Activated T-helper 1 cell treated with anti-CD3 and anti-CD28 coated beads, Interleukin-12 subunit alpha, Interleukin-12 subunit beta, Interleukin-2, Interleukin-4 antibody, amounts not matched to agents 30 ng/mL and 10 ng/mL and 1 ng/mL, durations not matched to agents 14 hours and 24 hours and 36 hours (primary cell): Measurements from ENCODE around the gene MISFA. TPM values are rescaled to one million over a fixed set of nuclear protein-coding genes. Genes with fewer than 3 reads are reported as not detected.
"Not testable (repeated sequence)": the region's sequence is repeated elsewhere in the genome, so short reads cannot be mapped to it uniquely, and the experiment has no call there.

Experiments used
- DNase-seq: peaks from one replicate; pipeline ENCODE4 v3.0.0; 2021; ENCODE audit warnings: low spot score
- H3K27ac Mint-ChIP-seq: one replicate; pipeline ENCODE4 v1.8.0; 2021; ENCODE audit warnings: mild to moderate bottlenecking, mixed read lengths
- H3K27me3 Mint-ChIP-seq: one replicate; pipeline ENCODE4 v1.8.0; 2022; ENCODE audit warnings: mild to moderate bottlenecking, moderate library complexity, mixed read lengths; ENCODE audit not compliant: insufficient read depth
- H3K36me3 Mint-ChIP-seq: one replicate; pipeline ENCODE4 v1.8.0; 2021; ENCODE audit warnings: low read depth, mixed read lengths
- H3K4me1 Mint-ChIP-seq: one replicate; pipeline ENCODE4 v1.8.0; 2021; ENCODE audit warnings: low read depth, mixed read lengths
- H3K4me3 Mint-ChIP-seq: one replicate; pipeline ENCODE4 v1.8.0; 2021; ENCODE audit warnings: mild to moderate bottlenecking, moderate library complexity, mixed read lengths
- H3K9me3 Mint-ChIP-seq: one replicate; pipeline ENCODE4 v1.8.0; 2021; ENCODE audit warnings: mixed read lengths
- intact Hi-C: fragments of 100-400 bp; cut with micrococcal nuclease; formaldehyde crosslinking; loops from one replicate; pipeline ENCODE4 v1.15.1; 2024
- total RNA-seq: library from RNA; stranded (reverse); gene quantifications from 2 replicates; pipeline ENCODE4 v1.2.3, GENCODE V29; 2022

MISFA gene
- total RNA-seq, 1 donor from 2014 or later: 5.1 TPM

GRCh38 chr11:18633256-18634139 lies 33.9 kb downstream of the MISFA start:
- no peaks in the 10 kb centered on the region for H3K9me3 Mint-ChIP-seq

GRCh38 chr11:18634140-18635032 lies 34.8 kb downstream of the MISFA start, which contains the start of gene SPTY2D1:
TSS of gene SPTY2D1 (minus strand) at chr11:18634342. CDS start at chr11:18634257, 85 bp downstream.
- Mint-ChIP-seq H3K36me3 (peaks cover 2% of the 10 kb centered on the region), H3K27me3 (no peaks in the 10 kb centered on the region), H3K4me3 (peak within 1 kb of the TSS; percentile 97), H3K27ac (peak within 1 kb of the TSS; percentile 99), H3K4me1 (peaks cover 32% of the 10 kb centered on the region), H3K9me3 (no peaks in the 10 kb centered on the region)
- DNase-seq: peak; percentile 97
- intact Hi-C loops: loop anchor here (1.0 to 10.0 kb wide), 17 partner anchors 17 to 1896 kb away; partner anchors contain the start of genes C11orf58, E2F8, GTF2H1 and HPS5

More at GRCh38 chr11:18633256-18634139, 33.9 kb downstream of the MISFA start:
- DNase-seq: no peak
- peak overlapping the region; percentile 99 for H3K27ac Mint-ChIP-seq
- peaks cover 3% of the 10 kb centered on the region for H3K36me3 Mint-ChIP-seq
- H3K4me3 Mint-ChIP-seq: peak overlapping the region; percentile 97
- peaks cover 38% of the 10 kb centered on the region for H3K4me1 Mint-ChIP-seq
- H3K27me3 Mint-ChIP-seq: no peaks in the 10 kb centered on the region
- intact Hi-C loops: loop anchor here (1.0 to 10.0 kb wide), 17 partner anchors 17 to 1895 kb away; partner anchors contain the start of genes C11orf58, E2F8, GTF2H1 and HPS5

DNA sequence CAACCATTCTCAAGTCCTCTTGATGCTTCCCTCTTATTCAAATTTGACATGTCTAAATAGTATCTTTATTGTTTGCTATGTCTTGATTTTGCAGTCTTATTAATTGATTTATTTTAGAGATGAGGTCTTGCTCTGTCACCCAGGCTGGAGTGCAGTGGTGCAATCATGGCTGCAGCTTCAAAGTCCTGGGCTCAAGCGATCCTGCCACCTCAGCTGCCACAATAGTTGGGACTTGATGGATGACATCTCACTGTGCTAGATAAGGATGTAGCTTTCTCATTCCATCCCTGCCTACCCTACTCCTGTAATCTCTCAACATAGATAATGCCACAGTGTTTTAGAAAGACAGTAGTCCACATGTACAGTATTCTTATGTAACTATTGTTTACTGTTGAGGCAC lies 42.1 kb downstream of the MISFA start:
- Mint-ChIP-seq H3K4me3 (no peak overlapping the region), H3K27ac (no peak overlapping the region), H3K36me3 (no peaks in the 10 kb centered on the region), H3K27me3 (peaks cover 12% of the 10 kb centered on the region), H3K9me3 (no peaks in the 10 kb centered on the region), H3K4me1 (no peaks in the 10 kb centered on the region)
- intact Hi-C loops: no loop called here
- no peak for DNase-seq

GRCh38 chr11:18643034-18643433 lies 43.4 kb downstream of the MISFA start:
- intact Hi-C loops, DNase-seq, H3K4me3 Mint-ChIP-seq, H3K27ac Mint-ChIP-seq, H3K36me3 Mint-ChIP-seq, H3K4me1 Mint-ChIP-seq, H3K9me3 Mint-ChIP-seq: not testable (repeated sequence)
- peaks cover 12% of the 10 kb centered on the region for H3K27me3 Mint-ChIP-seq

DNA sequence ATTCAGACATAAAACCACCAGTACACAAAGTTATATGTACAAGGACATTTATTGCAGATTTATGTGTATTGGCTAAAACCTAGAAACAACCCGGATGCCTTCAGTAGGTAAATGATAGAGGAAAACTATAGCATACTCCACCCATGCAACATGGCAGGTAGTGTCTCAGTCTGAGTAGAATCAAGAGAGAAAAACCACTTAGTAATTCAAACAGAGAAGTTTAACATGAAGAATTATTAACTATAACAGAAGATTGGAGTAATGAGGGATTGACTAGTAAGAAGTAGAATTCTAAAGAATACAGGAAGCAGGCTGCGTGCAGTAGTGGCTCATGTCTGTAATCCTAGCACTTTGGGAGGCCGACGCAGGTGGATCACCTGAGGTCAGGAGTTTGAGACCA lies 50.8 kb downstream of the MISFA start:
- Mint-ChIP-seq H3K4me1 (peaks cover 13% of the 10 kb centered on the region), H3K27ac (no peak overlapping the region), H3K9me3 (no peaks in the 10 kb centered on the region), H3K27me3 (no peaks in the 10 kb centered on the region), H3K4me3 (no peak overlapping the region), H3K36me3 (no peaks in the 10 kb centered on the region)
- no peak for DNase-seq
- intact Hi-C loops: loop anchor here (2.0 to 5.0 kb wide), 2 partner anchors 123 to 408 kb away; partner anchors contain the start of gene TSG101

DNA sequence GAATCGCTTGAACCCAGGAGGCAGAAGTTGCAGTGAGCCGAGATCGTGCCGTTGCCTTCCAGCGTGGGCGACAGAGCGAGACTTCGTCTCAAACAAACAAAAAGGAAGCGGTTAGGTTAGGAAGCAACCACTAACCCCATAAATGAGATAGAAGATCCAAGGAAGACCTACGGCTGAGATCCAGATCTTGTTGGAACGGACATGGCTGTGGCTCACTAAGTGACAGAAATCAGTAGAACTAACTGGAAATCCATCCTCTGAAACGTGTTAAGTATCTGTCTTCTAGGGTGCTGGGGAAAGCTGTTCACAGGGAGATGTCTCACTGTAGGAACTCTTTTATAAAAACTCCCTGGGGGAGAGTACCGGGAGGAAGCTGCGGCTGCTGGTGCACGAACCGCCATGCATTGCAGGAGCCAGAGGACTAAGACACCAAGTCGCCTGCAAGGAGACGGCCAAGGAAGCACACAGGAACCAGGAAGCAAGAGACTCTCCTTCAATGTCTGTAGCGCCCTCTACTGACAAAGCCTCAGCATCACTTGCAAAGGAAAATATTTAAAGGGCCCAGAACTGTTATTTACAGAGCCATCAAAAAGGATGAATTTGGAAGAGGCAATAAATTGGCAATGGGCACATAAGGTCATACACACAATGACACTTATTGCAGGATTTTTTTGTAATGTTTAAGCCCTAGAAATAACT lies 51.4 kb downstream of the MISFA start:
- DNase-seq: peak; percentile 47
- Mint-ChIP-seq H3K9me3 (no peaks in the 10 kb centered on the region), H3K27me3 (no peaks in the 10 kb centered on the region), H3K27ac (no peak overlapping the region), H3K4me3 (no peak overlapping the region), H3K36me3 (no peaks in the 10 kb centered on the region), H3K4me1 (peaks cover 13% of the 10 kb centered on the region)
- intact Hi-C loops: loop anchor here (1.0 to 5.0 kb wide), 5 partner anchors 17 to 408 kb away; partner anchors contain the start of genes SPTY2D1 and TSG101

Other genes with a start within 250 kb of the MISFA start
- gene LDHA, start 205.2 kb upstream of the MISFA start, total RNA-seq: 1,448 and 1,455 TPM in 2 replicates
- not detected in 2 replicates for gene LDHC, start 187.5 kb upstream of the MISFA start, total RNA-seq
- not detected in 2 replicates for gene LDHAL6A, start 143.9 kb upstream of the MISFA start, total RNA-seq
- gene TSG101, start 72.8 kb upstream of the MISFA start, total RNA-seq: 41.8 and 49.7 TPM in 2 replicates
- gene UEVLD, start 11.1 kb upstream of the MISFA start, total RNA-seq: 31.2 and 31.4 TPM in 2 replicates
- 29.2 and 29.6 TPM in 2 replicates for gene SPTY2D1, start 34.6 kb downstream of the MISFA start, total RNA-seq
- 0.52 and 0.93 TPM in 2 replicates for gene TMEM86A, start 99.0 kb downstream of the MISFA start, total RNA-seq
- 0.81 and 0.86 TPM in 2 replicates for gene IGSF22, start 126.4 kb downstream of the MISFA start, total RNA-seq
- gene PTPN5, start 192.0 kb downstream of the MISFA start, total RNA-seq: not detected in 2 replicates